Renal cortex interstitium (tissue), 11 donors: ENCODE measurements around the gene FAM151B. TPM values are rescaled to one million over a fixed set of nuclear protein-coding genes. Genes with fewer than 3 reads are reported as not detected.
"Not testable (repeated sequence)": the region's sequence is repeated elsewhere in the genome, so short reads cannot be mapped to it uniquely, and the experiment has no call there.

Experiments used
- DNase-seq, 11 donors: peaks; one replicate each; pipeline ENCODE4 v3.0.0-alpha.2; 2013; ENCODE audit warnings: low read depth in 9 of 11, low spot score in 4 of 11; ENCODE audit errors: extremely low read depth in 1 of 11
- polyA plus RNA-seq, 3 donors: library from polyadenylated mRNA; unstranded; fragments of 120-200 nt; gene quantifications; one replicate each; pipeline ENCODE4 v1.2.1, GENCODE V29; 2013; ENCODE audit not compliant: insufficient read length in 3 of 3

The FAM151B gene
- polyA plus RNA-seq, 3 donors = 2.1 to 3.4 (median 3.2) TPM

DNA sequence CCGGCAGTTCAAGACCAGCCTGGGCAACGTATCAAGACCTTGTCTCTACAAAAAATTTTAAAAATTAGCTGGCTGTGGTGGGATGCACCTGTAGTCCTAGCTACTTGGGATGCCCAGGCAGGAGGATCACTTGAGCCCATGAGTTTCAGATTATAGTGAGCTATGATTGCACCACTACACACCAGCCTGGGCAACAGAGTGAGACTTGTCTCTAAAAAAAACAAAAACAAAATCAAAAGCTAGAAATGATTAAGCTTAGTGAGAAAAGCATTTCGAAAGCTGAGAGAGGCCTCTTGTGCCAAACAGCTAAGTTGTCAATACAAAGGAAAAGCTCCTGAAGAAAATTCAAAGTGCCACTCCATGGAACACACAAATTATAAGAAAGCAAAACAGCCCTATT lies 4.8 kb downstream of the FAM151B start:
- no peak for DNase-seq

DNA sequence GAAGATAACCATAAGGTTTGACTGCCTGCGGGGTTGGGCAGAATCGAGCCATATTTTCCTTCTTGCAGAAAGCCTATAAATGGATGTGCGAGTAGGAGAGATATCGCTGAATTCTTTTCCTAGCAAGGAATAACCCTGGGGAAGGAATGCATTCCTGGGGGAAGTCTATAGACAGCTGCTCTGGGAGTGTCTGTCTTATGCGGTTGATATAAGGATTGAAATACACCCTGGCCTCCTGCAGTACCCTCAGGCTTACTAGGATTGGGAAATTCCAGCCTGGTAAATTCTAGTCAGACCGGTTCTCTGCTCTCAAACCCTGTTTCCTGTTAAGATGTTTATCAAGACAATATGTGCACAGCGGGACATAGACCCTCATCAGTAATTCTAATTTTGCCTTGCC lies 5.5 kb downstream of the FAM151B start:
- not testable (repeated sequence) for DNase-seq

DNA sequence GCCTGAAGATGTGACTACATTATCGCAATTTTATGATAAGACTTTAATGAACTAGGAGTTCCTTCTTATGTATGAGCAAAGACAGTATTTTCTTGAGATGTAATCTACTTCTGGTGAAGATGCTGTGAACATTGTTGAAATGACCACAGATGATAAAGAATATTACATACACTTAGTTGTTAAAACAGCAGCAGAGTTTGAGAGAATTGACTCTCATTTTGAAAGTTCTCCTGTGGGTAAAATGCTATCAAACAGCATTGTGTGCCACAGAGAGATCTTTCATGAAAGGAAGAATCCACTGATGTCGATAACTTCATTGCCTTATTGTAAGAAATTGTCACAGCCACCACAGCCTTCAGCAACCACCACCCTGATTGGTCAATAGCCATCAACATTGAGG lies 8.0 kb downstream of the FAM151B start:
- DNase-seq = no peak

DNA sequence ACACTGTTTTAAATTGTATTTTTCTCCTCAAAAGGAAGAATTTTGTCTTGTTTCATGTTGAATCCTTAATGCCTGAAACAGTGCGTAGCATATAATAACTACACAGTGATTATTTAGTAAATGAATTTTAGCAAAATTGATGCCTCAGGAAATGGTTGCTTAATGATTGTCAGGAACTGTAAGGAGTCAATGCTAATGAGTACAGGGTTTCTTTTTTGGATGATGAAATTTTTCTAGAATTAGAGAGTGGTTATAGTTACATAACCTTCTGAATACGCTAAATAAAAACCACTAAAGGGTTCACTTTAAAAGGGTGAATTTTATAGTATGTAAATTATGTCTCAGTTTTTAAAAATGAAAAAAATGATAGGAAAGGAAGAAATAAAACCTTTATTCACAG lies 14.9 kb downstream of the FAM151B start:
- DNase-seq = no peak

DNA sequence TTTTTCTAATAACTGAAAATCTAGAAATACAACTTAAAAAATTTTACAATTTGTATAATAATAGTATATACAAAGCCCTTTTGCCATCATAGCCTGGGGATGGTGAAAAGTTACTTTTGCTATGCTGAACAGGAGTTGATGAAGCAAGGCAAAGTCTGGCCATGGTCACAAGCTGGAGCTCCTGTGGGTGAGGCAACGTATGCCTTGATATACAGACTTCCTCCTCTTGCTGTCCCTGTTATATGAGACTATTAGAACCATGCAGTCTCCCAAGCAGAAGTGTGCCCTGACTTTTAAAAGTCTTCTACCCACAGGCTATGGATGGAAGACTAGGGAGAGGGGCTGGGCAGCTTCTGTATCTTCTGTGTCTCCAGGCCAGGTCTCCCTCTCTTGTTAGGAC lies 15.7 kb downstream of the FAM151B start:
- DNase-seq = no peak

DNA sequence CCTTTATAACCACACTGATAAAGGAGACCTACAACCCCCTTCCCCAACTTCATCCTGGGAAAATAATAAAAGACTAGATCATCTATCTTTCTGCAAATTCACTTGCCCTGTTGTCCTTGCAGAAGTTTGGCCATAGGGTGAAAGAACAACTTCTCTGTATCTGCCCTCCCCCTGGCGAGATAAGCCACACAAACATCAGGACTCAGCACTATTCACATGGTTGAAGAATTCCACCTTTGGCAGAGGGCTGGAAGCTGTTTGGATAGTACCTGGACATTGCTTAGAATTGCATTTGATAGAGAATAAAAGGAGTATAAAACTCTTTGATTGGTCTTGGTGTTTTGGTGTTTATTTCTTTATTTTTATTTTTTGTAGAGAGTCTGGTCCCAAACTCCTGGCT lies 16.9 kb downstream of the FAM151B start:
- DNase-seq = no peak

DNA sequence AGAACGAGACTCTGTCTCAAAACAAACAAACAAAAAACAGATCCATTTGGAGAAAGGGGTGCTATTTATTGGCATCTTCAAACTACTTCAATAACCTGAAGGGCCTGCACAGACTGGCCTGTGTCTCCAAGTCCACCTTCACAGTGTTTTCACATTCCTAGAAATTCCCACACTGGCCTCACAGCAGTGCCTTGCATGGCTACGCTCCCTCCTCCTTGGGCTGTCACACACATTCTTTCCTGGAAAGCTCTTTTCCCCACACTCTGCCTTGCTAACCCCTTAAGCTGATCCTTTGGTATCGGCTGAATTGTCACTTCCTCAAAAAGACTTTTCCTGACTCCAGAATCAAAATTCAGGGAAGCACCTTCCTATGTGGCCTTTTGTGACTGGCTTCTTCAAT lies 19.8 kb downstream of the FAM151B start:
- DNase-seq = no peak

DNA sequence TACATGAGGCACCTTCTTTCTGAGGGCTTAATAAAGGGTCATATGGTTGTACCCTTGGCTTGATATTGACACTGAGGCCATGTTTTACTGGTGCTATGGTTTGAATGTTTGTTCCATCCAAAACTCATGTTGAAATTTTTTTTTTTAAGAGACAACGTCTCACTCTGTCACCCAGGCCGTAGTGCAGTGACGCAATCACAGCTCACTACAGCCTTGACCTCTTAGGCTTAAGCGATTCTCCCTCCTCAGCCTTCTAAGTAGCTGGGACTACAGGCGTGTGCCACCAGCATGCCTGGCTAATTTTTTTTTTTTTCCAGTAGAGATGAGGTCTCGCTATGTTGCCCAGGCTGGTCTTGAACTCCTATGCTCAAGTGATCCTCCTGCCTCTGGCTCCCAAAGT lies 20.9 kb downstream of the FAM151B start:
- no peak for DNase-seq

DNA sequence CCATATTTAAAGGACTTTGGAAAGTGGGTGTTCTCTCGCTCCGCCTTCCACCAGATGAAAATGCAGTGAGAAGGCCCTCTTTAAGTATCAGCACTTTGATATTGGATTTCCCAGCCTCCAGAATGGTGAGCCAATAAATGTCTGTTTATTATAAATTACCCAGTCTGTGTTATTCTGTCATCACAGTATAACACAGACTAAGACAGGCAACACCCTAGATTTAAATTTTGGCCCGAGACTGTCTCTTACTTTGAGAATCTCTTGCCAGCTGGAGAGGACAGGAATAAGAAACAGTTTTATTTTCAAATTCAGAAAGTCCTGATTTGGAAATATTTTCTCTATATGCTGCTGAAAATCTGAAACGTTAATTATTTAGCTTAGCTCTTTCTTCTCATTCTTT lies 21.5 kb downstream of the FAM151B start:
- no peak for DNase-seq

DNA sequence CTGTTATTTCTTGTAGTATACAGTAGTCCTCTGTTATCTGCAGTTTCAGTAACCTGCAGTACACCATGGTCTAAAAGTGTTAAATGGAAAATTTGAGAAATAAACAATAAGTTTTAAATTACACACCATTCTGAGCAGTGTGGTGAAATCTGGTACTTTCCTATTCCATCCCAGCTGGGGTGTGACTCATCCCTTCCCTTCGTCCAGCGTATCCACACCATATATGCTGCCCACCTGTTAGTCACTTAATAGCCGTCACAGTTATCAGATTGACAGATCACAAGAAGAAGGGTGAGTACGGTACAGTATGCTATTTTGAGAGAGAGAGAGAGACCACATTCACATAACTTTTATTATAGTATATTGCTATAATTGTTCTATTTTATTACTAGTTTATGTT lies 28.9 kb downstream of the FAM151B start:
- DNase-seq = no peak

DNA sequence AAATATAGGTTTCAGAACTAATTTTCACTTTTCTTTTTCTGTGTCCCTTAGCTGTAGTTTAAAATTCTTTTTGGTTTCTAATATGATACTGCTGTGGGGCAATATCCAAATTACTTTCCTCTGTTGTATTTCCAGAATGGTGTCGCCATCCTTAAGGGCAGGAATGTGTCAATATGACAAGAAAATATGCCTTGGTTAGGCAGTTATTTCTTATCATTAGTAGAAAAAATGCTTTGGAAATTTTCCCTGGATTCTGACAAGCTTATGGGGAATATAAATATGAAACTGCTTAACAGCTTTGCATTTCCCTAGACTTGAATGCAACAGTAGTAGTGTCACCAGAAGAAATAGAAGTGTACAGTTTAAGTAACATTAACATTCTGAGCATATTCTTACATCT lies 52.8 kb downstream of the FAM151B start:
- no peak for DNase-seq

DNA sequence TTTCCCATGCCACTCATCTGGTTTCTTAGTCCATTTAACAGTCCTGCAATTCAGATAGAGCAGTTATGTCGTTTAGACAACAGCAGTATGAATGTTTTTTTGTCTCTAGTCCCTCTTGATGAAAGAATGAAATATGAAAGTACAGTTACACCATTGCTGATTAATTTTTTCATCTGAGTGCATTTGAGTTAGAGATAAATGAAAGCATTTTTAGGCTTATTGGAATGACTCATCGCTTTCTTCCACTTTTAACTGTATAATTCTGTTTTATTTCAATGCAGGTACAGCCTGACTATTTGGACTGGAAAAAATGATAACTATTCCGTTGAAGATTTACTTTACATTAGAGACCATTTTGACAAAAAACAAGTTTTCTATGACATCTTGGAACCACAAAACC lies 53.5 kb downstream of the FAM151B start:
- no peak for DNase-seq

DNA sequence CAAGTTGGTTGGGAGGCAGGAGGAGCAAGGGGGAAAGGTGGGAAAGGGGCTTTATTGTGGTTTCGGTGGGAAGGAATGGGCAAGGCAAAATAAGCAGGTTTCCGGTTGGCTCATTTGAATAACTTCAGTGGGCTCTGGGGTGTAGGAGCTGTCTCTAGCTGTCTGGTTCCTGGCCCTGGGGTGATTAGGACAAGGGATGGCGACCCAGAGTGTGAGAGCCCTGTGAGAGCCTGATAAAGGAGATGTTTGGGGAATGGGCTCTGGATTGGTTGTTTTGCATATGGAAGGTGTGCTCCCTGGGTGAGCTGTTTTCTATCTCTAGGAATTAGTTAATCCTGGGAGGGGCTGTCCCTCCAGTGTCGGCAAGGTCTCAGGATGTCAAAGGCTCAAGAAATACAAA lies 66.7 kb downstream of the FAM151B start:
- DNase-seq = no peak

DNA sequence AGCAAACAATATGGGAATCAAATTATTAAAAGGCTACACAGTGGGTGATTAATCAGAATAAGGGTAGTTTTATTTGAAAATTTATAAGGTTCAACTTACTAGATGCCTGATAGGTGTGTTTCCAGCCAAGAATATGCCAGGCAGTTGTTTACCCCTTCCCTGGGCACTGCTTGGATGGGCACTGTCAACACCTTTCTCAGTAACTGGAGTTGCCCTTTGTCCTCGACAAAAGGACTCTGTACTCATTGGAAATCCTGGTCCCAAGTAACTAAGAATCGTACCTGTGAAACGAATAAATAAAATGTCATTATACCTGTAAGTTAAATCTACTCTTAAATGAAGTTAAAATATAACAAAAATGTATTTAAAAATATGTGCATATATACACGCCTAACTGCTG lies 67.2 kb downstream of the FAM151B start:
- DNase-seq = no peak

DNA sequence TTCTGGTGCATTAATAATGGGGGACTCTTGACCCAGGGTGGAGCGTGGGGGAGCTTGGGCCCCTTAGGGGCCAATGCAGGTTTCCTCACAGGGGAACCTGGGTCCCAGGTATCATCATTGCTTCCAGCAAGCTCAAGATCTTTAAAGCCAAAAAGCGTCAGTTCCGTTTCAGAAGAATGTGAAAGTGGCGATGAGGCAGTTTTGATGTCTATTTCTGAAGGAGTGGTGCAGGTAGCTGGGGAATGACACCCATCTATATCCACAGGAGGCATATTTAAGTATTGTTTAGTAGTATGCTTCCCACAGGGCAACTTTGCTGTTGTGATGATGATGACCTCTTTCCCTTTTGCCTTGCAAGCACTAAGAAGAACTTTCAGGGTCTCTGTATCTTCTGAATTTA lies 71.3 kb downstream of the FAM151B start:
- no peak for DNase-seq

DNA sequence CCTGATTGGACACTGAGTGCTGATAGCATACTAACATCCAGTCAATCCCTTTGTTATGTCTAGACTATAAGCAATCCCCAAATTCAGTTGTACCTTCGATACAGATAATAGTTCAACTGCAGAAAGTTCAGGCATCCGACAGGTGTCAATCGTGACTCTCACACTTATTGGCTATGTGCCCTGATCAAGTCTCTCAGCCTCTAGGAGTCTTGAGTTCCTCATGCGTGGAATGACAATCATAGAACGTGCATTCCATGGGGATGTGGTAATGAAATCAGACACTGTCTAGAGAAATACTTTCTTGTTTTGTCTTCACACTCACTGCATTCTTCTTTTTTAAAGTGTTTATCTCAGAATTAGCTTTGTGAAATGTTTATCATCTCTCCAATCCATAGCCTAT lies 77.4 kb downstream of the FAM151B start:
- DNase-seq = no peak

DNA sequence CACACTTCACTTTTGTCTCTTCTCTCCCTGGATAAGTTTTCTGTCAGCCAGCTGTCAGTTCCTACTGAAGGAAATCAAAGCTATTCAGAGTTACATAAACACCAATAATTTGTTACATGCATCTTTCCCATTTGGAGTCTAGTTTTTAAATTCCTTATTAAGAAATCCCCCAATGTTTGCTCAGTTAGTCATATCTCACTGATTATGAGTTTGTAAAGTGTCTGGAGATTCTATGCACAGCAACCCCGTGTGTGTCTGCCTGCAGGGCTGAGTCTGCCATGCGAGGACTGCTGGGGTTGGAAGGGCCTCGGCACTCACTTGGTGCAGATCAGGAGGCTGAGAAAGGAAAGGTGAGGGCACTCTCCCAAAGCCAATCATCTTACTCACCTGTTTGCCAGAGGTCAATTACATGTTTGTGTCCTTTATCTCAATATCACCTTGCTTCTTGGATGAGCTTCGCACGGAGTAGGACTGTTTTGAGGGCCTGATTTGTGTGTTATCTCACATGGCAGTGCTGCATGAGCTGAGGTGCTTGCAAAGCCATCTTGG lies 78.9 kb downstream of the FAM151B start:
- no peak for DNase-seq

DNA sequence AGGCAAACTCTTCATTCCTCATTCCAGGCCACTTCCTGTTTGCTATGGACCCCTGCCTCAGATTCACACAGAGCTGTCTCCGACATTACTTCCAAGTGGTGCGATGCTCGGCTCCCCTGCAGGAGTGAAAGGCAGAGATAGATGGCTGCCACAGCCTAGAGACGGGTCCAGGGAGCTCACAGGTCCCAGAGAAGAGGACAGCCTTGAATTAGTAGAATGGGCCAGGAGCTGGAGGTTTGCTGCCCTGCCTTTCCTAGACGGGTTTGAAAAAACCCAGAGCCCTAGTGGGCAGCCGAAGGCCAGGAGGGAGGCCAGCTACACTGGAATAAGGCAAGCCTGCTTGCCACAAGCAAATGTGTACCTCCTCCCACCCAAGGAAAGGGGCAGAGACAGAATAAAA lies 80.4 kb downstream of the FAM151B start:
- no peak for DNase-seq

DNA sequence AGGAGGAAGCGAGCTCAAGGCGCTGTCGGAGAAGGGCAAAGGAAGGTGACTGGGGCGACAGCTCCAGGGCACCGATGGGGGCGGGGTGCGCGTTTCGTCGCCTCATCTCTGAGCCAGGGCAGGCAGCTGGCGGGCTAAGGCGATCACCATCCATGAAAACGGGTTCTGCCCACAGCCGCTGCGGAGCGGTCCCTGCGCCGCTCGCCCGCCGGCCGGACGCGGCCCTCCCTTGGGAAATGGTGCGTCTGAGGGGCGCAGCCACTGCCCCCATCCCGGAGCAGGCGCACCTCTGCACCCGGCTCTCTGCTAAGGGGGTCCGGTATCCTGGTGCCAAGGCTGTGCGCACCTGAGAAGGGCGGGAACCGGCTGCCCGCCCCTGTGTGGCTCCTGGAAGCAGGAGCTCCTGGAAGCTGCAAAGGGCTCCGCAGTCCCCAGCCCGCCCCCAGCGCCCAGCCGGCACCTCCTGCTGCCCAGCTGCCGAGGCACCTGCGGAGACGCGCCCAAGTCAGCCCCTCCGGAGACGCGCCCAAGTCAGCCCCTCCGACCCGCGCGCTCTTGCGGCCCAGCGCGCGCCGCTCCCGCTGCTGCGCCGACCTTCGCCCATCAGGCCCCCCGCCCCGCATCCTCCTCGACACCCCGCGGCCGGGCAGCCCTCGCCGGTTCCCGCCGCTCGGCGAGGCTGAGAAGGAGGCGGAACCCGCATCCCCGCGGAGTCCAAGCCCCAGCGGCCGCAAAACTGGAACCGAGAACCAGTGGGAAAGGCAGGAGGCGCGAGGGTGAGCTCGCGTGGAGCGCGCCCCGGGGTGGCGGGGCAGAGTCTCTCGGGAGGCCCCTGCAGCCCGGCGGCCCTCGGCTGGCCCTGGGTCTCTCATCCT lies 81.4 kb downstream of the FAM151B start:
- DNase-seq = peak in 1 of 11 donors; percentile 11

DNA sequence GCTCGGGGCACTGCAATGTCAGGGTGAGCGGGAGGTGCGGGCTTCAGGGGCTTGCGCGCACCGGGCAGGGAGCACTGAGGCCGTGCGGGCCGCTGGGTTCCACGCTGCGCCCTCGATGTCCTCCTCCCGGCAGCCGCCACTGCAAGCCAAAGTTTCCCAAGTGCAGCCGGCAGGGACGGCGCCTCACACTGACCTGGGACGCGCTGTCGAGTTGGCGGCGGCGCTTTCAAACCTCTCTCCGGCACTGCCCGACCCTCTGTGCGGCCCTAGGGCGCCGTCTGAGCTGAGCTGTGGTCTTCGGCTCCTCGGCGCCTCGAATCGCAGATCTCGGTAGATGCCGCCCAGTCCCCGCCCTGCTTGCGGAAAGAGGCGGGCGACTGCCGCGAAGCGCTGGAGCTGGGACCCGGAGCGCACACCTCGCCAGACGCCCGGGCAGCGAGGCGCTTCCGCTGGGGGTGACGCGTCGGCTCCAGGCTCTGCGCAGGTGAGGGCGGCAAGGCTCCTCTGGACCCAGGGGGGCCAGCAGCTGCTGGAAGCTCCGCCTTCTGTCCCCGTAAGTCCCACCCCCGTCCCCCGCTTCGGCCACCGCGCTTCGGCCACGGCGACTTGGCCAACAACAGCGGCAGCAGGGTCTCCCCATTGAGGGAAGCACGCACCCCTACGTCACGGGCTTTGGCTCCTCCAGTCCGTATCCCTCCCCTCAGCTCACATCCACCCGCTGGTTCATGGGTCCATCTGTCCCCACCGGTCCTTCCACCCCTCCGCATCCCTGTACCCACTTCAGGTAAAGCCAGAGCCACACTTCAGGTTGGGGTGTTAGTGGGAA lies 82.3 kb downstream of the FAM151B start, which contains the start of gene ANKRD34B:
TSS of gene ANKRD34B (minus strand) at position 320 of the 826 bp plus-strand sequence. CDS start 10,261 bp downstream, outside the sequence.
- peak in 2 of 11 donors; percentile 19 to 24 for DNase-seq
